Measurements from ENCODE around the gene FBXL17. TPM values are rescaled to one million over a fixed set of nuclear protein-coding genes. Genes with fewer than 3 reads are reported as not detected.
"Not testable (repeated sequence)": the region's sequence is repeated elsewhere in the genome, so short reads cannot be mapped to it uniquely, and the experiment has no call there.

FBXL17 gene
- total RNA-seq, 4 donors from 2014 or later, result 14.4 to 22.0 (median 16.6) TPM

- WGBS, result 74% methylated on average over 1 of the region's 1 CpG
- intact Hi-C loops (cut with DNase I), result no loop called here
Measured at GRCh38 chr5:108276187-108277050, 105.5 kb downstream of the FBXL17 start.

GRCh38 chr5:108274080-108274479 is 107.8 kb downstream of the FBXL17 start:
- H3K27ac ChIP-seq (replicated peaks in 1 of 4); H3K27me3 ChIP-seq; H3K4me3 ChIP-seq; H3K9me3 ChIP-seq; DNase-seq (ENCODE audit: extremely low spot score); intact Hi-C loops (cut with DNase I); H3K36me3 ChIP-seq: not testable (repeated sequence)
- peaks cover 3 to 20% (median 14%) of the 10 kb centered on the region in 4 donors for H3K4me1 ChIP-seq
- 87% methylated on average over 10 of the region's 10 CpGs for WGBS

More at GRCh38 chr5:108276187-108277050, 105.5 kb downstream of the FBXL17 start:
- Histone ChIP-seq H3K4me3 (no peak overlapping the region), H3K27me3 (no peaks in the 10 kb centered on the region), H3K9me3 (no peaks in the 10 kb centered on the region), H3K4me1 (peaks cover 9 to 24% (median 15%) of the 10 kb centered on the region in 4 donors), H3K36me3 (no peaks in the 10 kb centered on the region), H3K27ac (replicated peaks in 1 of 4) (no peak overlapping the region)
- TF ChIP-seq POLR2A (IDR thresholded peaks at IDR 0.05; ENCODE audit: low read depth) (no peak), POLR2AphosphoS5 (IDR thresholded peaks at IDR 0.05) (no peak), CTCF (IDR thresholded peaks at IDR 0.05) (no peak), EP300 (IDR thresholded peaks at IDR 0.05) (no peak)
- no peak for DNase-seq (ENCODE audit: extremely low spot score)

GRCh38 chr5:108271127-108271526 is 110.8 kb downstream of the FBXL17 start:
- 77% methylated on average over 1 of the region's 1 CpG for WGBS
- intact Hi-C loops (cut with DNase I), result no loop called here
- TF ChIP-seq EP300 (IDR thresholded peaks at IDR 0.05), result no peak
- no peak for TF ChIP-seq POLR2AphosphoS5 (IDR thresholded peaks at IDR 0.05)
- TF ChIP-seq CTCF (IDR thresholded peaks at IDR 0.05), result no peak
- TF ChIP-seq POLR2A (IDR thresholded peaks at IDR 0.05; ENCODE audit: low read depth), result no peak
- Histone ChIP-seq H3K27ac (replicated peaks in 1 of 4) (no peak overlapping the region), H3K4me3 (no peak overlapping the region), H3K4me1 (no peaks in the 10 kb centered on the region), H3K9me3 (no peaks in the 10 kb centered on the region), H3K27me3 (no peaks in the 10 kb centered on the region), H3K36me3 (no peaks in the 10 kb centered on the region)
- DNase-seq (ENCODE audit: extremely low spot score), result no peak

- no peak for DNase-seq (ENCODE audit: extremely low spot score)
- no peak overlapping the region for H3K4me3 ChIP-seq
- TF ChIP-seq EP300 (IDR thresholded peaks at IDR 0.05) (no peak), CTCF (IDR thresholded peaks at IDR 0.05) (no peak), POLR2A (IDR thresholded peaks at IDR 0.05; ENCODE audit: low read depth) (no peak), POLR2AphosphoS5 (IDR thresholded peaks at IDR 0.05) (no peak)
- no peaks in the 10 kb centered on the region for H3K9me3 ChIP-seq
- no peaks in the 10 kb centered on the region for H3K27me3 ChIP-seq
- H3K36me3 ChIP-seq, result no peaks in the 10 kb centered on the region
- WGBS, result 93% methylated on average over 2 of the region's 2 CpGs
- no peak overlapping the region for H3K27ac ChIP-seq (replicated peaks in 1 of 4)
- no peaks in the 10 kb centered on the region for H3K4me1 ChIP-seq
- intact Hi-C loops (cut with DNase I), result no loop called here
Measured at GRCh38 chr5:108266242-108266641, 115.7 kb downstream of the FBXL17 start.

GRCh38 chr5:108264533-108264932 is 117.4 kb downstream of the FBXL17 start:
- TF ChIP-seq EP300 (IDR thresholded peaks at IDR 0.05), result no peak
- TF ChIP-seq POLR2AphosphoS5 (IDR thresholded peaks at IDR 0.05), result no peak
- TF ChIP-seq POLR2A (IDR thresholded peaks at IDR 0.05; ENCODE audit: low read depth), result no peak
- TF ChIP-seq CTCF (IDR thresholded peaks at IDR 0.05), result no peak
- Histone ChIP-seq H3K9me3 (no peaks in the 10 kb centered on the region), H3K4me1 (peaks cover 10 to 13% (median 10%) of the 10 kb centered on the region in 4 donors), H3K27me3 (no peaks in the 10 kb centered on the region), H3K27ac (replicated peaks in 1 of 4) (no peak overlapping the region), H3K4me3 (no peak overlapping the region), H3K36me3 (no peaks in the 10 kb centered on the region)
- 87% methylated on average over 2 of the region's 2 CpGs for WGBS
- intact Hi-C loops (cut with DNase I), result loop anchor here (5.0 kb wide), 1 partner anchor 78 kb away; no protein-coding TSS in a partner anchor
- DNase-seq (ENCODE audit: extremely low spot score), result no peak

All from esophagus muscularis mucosa (tissue), 4 donors.